Measurements from ENCODE around the gene SH2D4B.

- TF ChIP-seq BRD4 (CRISPR knock-in tag; IDR thresholded peaks at IDR 0.05) (no peak), GMEB2 (CRISPR knock-in tag; IDR thresholded peaks at IDR 0.05; ENCODE audit: low read depth) (no peak), EHMT2 (IDR thresholded peaks at IDR 0.05; ENCODE audit: borderline replicate concordance, low read depth, low read length) (no peak), JDP2 (CRISPR knock-in tag; IDR thresholded peaks at IDR 0.05; ENCODE audit: borderline replicate concordance) (no peak), JUND (CRISPR knock-in tag; IDR thresholded peaks at IDR 0.05) (no peak), RBM22 (optimal IDR thresholded peaks at IDR 0.05; ENCODE audit: low read length) (no peak), ARNTL (CRISPR knock-in tag; IDR thresholded peaks at IDR 0.05) (no peak), CREB3 (CRISPR knock-in tag; IDR thresholded peaks at IDR 0.05) (no peak), NFRKB (IDR thresholded peaks at IDR 0.05) (no peak)
Measured at GRCh38 chr10:80532571-80532970, 5.1 kb upstream of the SH2D4B start.

Measured in HepG2 (cell line).